Chondrocyte (in vitro differentiated cells): ENCODE results near the gene IFNA1. TPM values are rescaled to one million over a fixed set of nuclear protein-coding genes. Genes with fewer than 3 reads are reported as not detected.
"Not testable (repeated sequence)": the region's sequence is repeated elsewhere in the genome, so short reads cannot be mapped to it uniquely, and the experiment has no call there.

Experiments used
- DNase-seq: peaks from one replicate; pipeline ENCODE4 v3.0.0; 2021; ENCODE audit warnings: mixed read lengths, low spot score
- H3K27ac Mint-ChIP-seq: one replicate; pipeline ENCODE4 v1.8.0; 2021; ENCODE audit warnings: mild to moderate bottlenecking, moderate library complexity, mixed read lengths; ENCODE audit not compliant: unreplicated experiment
- H3K27me3 Mint-ChIP-seq: 2 replicates; pipeline ENCODE4 v1.8.0; 2021; ENCODE audit warnings: low read depth, mixed read lengths
- H3K36me3 Mint-ChIP-seq: 2 replicates; pipeline ENCODE4 v1.8.0; 2021; ENCODE audit warnings: low read depth, mixed read lengths
- H3K4me1 Mint-ChIP-seq: 2 replicates; pipeline ENCODE4 v1.8.0; 2021; ENCODE audit warnings: low read depth, mild to moderate bottlenecking, mixed read lengths
- H3K4me3 Mint-ChIP-seq: one replicate; pipeline ENCODE4 v1.8.0; 2021; ENCODE audit warnings: mild to moderate bottlenecking, moderate library complexity, mixed read lengths; ENCODE audit not compliant: unreplicated experiment
- H3K9me3 Mint-ChIP-seq: 2 replicates; pipeline ENCODE4 v1.8.0; 2021; ENCODE audit warnings: low read depth, mixed read lengths
- total RNA-seq: library from RNA; stranded (reverse); gene quantifications from 3 replicates; pipeline ENCODE4 v1.2.1, GENCODE V29; 2021
- TF ChIP-seq, protein P1 (sequence below): fragments of 200-600 bp; sonication (generic); IDR thresholded peaks from 2 replicates; pipeline ENCODE4 v1.5.0; 2021; ENCODE audit warnings: antibody characterized with exemption, mild to moderate bottlenecking, moderate library complexity

Gene IFNA1
- total RNA-seq, 1 donor from 2014 or later = not detected

DNA sequence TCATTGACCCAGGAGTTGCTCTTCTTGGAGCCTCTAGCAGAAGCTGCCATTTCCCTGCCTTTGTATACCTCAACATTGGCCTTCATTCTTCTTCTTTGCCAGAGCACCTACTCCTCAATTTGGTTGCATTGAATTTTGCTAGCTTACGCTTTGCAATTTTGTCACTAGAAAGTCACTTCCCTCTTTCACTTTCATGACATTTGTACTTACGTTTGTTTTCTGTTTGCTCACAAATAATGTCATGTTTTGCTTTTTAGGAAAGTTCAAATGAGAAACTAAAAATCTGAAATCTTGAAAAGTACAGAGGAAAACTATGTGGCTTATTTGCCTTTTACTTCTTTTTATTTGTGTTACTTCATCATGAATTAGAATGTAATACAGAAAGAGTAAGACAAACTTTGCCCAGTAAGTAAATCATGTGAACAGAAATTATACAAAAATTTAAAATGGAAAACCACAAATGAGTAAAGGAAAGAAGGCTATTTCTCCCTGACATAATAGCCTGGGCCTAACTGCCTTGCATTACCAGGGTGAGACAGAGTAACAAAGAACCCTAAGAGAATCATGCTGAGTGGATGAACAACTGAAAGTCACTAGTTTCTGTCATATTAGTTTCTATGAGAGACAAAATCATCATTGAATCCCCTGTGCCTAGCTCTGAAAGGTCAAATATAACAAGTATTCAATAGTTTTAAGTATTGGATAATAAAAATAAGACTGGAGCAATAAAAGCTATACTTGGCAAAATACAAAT is 7.4 kb upstream of the IFNA1 start:
- Mint-ChIP-seq H3K4me3 (no peak overlapping the region), H3K27me3 (peaks cover 57% of the 10 kb centered on the region), H3K4me1 (no peaks in the 10 kb centered on the region), H3K36me3 (no peaks in the 10 kb centered on the region), H3K27ac (no peak overlapping the region), H3K9me3 (no peaks in the 10 kb centered on the region)
- TF ChIP-seq, protein P1, sequence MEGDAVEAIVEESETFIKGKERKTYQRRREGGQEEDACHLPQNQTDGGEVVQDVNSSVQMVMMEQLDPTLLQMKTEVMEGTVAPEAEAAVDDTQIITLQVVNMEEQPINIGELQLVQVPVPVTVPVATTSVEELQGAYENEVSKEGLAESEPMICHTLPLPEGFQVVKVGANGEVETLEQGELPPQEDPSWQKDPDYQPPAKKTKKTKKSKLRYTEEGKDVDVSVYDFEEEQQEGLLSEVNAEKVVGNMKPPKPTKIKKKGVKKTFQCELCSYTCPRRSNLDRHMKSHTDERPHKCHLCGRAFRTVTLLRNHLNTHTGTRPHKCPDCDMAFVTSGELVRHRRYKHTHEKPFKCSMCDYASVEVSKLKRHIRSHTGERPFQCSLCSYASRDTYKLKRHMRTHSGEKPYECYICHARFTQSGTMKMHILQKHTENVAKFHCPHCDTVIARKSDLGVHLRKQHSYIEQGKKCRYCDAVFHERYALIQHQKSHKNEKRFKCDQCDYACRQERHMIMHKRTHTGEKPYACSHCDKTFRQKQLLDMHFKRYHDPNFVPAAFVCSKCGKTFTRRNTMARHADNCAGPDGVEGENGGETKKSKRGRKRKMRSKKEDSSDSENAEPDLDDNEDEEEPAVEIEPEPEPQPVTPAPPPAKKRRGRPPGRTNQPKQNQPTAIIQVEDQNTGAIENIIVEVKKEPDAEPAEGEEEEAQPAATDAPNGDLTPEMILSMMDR = no peak
- no peak for DNase-seq

DNA sequence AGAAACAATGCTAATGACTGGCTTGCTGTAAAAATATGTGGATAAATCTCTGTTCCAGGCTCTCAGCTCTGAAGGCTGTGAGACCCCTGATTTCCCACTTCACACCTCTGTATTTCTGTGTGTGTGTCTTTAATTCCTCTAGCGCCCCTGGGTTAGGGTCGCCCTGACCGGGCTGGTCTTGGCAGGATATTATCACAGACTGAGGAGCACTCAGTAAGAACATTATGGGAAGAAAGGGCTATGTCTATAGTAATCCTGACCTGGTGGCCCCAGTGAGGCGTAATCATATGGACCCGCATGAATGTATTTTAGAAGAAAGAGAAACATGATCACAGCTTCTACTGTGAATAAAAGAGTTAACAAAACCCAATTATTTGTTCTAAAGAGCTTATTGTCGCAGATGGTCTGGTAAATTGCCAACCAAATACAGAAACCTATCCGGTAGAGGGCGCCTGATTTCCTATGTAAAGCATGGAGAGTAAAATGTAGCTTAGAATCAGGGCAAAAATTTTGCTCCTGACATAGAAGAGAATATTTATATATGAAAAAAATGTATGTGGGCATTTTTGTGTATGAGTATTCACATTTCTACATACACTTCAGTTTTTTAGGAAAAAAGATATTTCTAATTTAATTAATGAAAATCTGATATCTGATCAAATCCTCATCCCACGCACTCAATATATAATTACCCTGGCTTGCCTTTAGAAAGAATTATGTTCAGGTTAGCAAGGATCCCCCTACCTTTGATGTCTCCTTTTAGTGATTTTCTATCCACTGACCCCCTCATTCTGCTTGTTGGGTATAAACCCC is 5.8 kb upstream of the IFNA1 start:
- no peak for DNase-seq
- H3K36me3 Mint-ChIP-seq = no peaks in the 10 kb centered on the region
- TF ChIP-seq, protein P1 = peak; percentile 82

DNA sequence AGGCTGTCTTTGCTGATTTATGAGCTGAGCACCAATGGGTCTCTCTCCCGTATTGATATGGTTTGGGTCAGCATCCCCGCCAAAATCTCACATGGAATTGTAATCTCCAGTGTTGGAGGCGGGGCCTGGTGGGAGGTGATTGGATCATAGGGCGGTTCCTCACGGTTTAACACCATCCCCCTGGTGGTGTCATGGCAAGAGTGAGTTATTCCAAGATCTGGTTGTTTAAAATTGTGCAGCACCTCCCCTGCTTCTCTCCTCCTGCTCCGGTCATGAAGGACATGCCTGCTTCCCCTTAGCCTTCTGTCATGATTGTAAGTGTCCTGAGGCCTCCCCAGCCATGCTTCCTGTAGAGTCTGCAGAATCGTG is 5.2 kb upstream of the IFNA1 start:
- not testable (repeated sequence) for H3K4me3 Mint-ChIP-seq, H3K9me3 Mint-ChIP-seq, DNase-seq, H3K36me3 Mint-ChIP-seq, H3K27ac Mint-ChIP-seq, H3K4me1 Mint-ChIP-seq
- H3K27me3 Mint-ChIP-seq = peaks cover 50% of the 10 kb centered on the region

More for the DNA sequence above, 5.8 kb upstream of the IFNA1 start:
- Mint-ChIP-seq H3K4me1 (no peaks in the 10 kb centered on the region), H3K9me3 (no peaks in the 10 kb centered on the region), H3K27ac (no peak overlapping the region), H3K27me3 (peaks cover 55% of the 10 kb centered on the region), H3K4me3 (no peak overlapping the region)

DNA sequence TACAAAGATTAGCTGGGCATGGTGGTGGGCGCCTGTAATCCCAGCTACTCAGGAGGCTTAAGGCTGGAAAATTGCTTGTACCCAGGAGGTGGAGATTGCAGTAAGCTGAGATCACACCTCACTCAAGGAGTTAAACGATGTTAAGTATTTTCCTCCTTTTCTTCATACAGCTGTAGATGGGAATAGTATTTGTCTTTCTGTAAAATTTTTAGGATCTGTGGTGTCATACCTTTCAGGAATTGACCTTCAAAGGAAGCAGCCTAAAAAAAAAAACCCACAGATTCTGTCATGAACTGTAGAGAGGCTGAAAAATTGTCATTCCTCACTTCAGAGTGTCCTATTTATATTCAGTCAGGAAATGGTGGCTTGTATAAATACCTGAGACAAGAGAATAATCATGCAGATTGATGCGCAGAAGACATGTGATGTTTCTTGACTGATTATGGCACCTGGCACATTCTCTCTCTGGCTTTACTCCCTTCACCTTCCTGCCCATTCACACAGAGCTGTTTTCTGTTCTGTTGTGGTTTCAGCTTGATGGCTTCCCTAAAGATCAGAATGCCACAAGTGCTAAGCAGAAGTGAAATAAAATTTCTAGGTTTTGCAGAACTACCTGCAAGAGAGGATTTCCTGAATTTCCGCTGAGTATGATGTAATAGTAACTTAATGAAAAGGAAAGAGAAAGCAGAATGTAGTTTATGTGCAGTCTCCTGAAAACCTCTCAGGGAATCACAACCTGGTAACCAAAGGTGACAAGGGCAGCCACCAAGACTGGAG is 3.8 kb downstream of the IFNA1 start:
- H3K27ac Mint-ChIP-seq = no peak overlapping the region
- no peak overlapping the region for H3K4me3 Mint-ChIP-seq
- peaks cover 31% of the 10 kb centered on the region for H3K27me3 Mint-ChIP-seq
- H3K36me3 Mint-ChIP-seq = no peaks in the 10 kb centered on the region
- DNase-seq = no peak
- H3K4me1 Mint-ChIP-seq = no peaks in the 10 kb centered on the region
- no peaks in the 10 kb centered on the region for H3K9me3 Mint-ChIP-seq
- TF ChIP-seq, protein P1 = no peak

DNA sequence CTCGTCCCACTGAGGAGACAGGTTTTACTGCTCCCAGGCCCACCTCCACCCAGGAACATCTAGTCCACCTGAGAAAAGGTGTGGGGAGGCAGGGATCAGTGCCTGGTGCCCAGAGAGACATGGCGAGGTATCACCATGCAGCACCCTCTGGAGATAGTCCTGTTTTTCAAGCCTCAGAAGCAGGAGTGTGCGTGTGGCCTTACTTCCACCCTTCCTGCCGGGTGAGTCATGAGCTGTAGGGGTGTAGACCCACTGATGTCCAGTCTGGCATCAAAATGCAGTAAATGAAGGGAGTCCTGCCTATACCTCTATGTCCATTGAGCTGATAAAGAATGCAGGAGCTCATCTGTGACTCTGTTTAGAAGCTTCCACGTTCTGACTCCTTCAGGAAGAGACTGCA is 9.1 kb downstream of the IFNA1 start:
- not testable (repeated sequence) for DNase-seq, H3K27ac Mint-ChIP-seq, H3K9me3 Mint-ChIP-seq, H3K36me3 Mint-ChIP-seq, H3K4me3 Mint-ChIP-seq, H3K4me1 Mint-ChIP-seq
- H3K27me3 Mint-ChIP-seq = peaks cover 33% of the 10 kb centered on the region
